ENCODE data around the gene KCNAB1. TPM values are rescaled to one million over a fixed set of nuclear protein-coding genes. Genes with fewer than 3 reads are reported as not detected.

KCNAB1 gene
- total and polyA plus RNA-seq, 10 of the 15 experiments (the other 5 are each of a cell fraction or from before 2014, with no cell fraction given): 0.11 to 0.69 (median 0.43) TPM; not detected in 6

DNA sequence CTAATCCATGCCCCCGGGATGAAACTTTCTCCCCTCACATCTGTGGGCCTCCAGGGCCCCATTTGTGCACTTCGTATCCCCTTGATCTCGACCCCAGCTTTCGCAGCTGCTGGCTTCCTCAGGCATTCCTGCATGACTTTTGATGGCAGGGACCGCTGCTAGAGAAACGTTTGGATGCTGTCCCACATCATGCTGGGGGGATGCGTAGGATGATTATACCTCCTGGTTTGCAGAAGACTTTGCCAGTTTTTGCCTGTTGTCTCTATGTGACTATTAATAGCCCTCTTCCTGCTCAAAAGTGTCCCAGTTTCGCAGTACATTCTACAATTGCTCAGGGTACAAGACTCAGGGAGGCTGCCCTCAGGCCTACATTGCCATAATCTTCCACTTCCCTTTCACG is 10.4 kb upstream of the KCNAB1 start:
- ATAC-seq (no peak), DNase-seq (ENCODE audit: low read depth, low spot score) (no peak), FAIRE-seq (no peak)
- SMC1A ChIA-PET (ENCODE audit: uncharacterized antibody, unreplicated experiment): no interaction called here
- Histone ChIP-seq H3K27me3 (replicated peaks in 1 of 2; ENCODE audit: control insufficient read depth in 2 of 2, insufficient read depth in 2 of 2, low read length in 1 of 2) (no peaks in the 10 kb centered on the region), H3K9ac (ENCODE audit: control insufficient read depth, insufficient read depth, low read length) (no peak overlapping the region), H3K36me3 (ENCODE audit: control insufficient read depth in 2 of 2, insufficient read depth in 2 of 2, low read length in 1 of 2) (no peaks in the 10 kb centered on the region), H3K9me3 (replicated peaks; ENCODE audit: control insufficient read depth, insufficient read depth, low read length) (no peaks in the 10 kb centered on the region), H2AFZ (ENCODE audit: control insufficient read depth, low read depth, low read length) (no peak overlapping the region), H3K79me2 (ENCODE audit: control insufficient read depth, insufficient read depth, low read length) (no peaks in the 10 kb centered on the region), H3K4me2 (ENCODE audit: control insufficient read depth, insufficient read depth) (no peak overlapping the region), H3K4me1 (ENCODE audit: control insufficient read depth, insufficient read depth, low read length) (no peaks in the 10 kb centered on the region), H4K20me1 (ENCODE audit: control insufficient read depth, insufficient read depth) (no peaks in the 10 kb centered on the region), H3K27ac (ENCODE audit: control insufficient read depth, insufficient read depth) (no peak overlapping the region), H3K4me3 (no peak overlapping the region)
- CTCF ChIA-PET: interaction anchor here (1.2 kb wide), 1 partner anchor 43 kb away, joined by 3 read pairs; no protein-coding TSS in a partner anchor
- BruUV-seq (replicated peaks): no TSS peak
- WGBS (ENCODE audit: insufficient coverage, insufficient replicate concordance, low lambda C conversion rate, missing lambda C conversion rate): 39% methylated on average over 9 of the region's 9 CpGs
- RAD21 ChIA-PET (ENCODE audit: unreplicated experiment): no interaction called here
- in situ Hi-C loops (cut with MboI) (no loop called here), intact Hi-C loops (cut with micrococcal nuclease; ENCODE audit: unreplicated experiment) (no loop called here)
- TF ChIP-seq KLF5 (IDR thresholded peaks at IDR 0.05; ENCODE audit: partially characterized antibody): no peak
- no peak for TF ChIP-seq ZBED1 (IDR thresholded peaks at IDR 0.05; ENCODE audit: borderline replicate concordance)
- TF ChIP-seq, protein P1, sequence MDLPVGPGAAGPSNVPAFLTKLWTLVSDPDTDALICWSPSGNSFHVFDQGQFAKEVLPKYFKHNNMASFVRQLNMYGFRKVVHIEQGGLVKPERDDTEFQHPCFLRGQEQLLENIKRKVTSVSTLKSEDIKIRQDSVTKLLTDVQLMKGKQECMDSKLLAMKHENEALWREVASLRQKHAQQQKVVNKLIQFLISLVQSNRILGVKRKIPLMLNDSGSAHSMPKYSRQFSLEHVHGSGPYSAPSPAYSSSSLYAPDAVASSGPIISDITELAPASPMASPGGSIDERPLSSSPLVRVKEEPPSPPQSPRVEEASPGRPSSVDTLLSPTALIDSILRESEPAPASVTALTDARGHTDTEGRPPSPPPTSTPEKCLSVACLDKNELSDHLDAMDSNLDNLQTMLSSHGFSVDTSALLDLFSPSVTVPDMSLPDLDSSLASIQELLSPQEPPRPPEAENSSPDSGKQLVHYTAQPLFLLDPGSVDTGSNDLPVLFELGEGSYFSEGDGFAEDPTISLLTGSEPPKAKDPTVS (IDR thresholded peaks at IDR 0.05; ENCODE audit: low read depth, low read length): no peak
- TF ChIP-seq NBN (IDR thresholded peaks at IDR 0.05): no peak
- no peak for TF ChIP-seq RUNX3 (IDR thresholded peaks at IDR 0.05; ENCODE audit: low read length)
- TF ChIP-seq TCF12 (IDR thresholded peaks at IDR 0.05; ENCODE audit: low read depth, low read length): no peak
- TF ChIP-seq, protein P2, sequence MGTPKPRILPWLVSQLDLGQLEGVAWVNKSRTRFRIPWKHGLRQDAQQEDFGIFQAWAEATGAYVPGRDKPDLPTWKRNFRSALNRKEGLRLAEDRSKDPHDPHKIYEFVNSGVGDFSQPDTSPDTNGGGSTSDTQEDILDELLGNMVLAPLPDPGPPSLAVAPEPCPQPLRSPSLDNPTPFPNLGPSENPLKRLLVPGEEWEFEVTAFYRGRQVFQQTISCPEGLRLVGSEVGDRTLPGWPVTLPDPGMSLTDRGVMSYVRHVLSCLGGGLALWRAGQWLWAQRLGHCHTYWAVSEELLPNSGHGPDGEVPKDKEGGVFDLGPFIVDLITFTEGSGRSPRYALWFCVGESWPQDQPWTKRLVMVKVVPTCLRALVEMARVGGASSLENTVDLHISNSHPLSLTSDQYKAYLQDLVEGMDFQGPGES (IDR thresholded peaks at IDR 0.05): no peak
- TF ChIP-seq NFYB (IDR thresholded peaks at IDR 0.05; ENCODE audit: insufficient read depth, low read depth, low read length): no peak
- no peak for TF ChIP-seq WRNIP1 (IDR thresholded peaks at IDR 0.05; ENCODE audit: borderline replicate concordance, low read depth, low read length)
- TF ChIP-seq EP300 (IDR thresholded peaks at IDR 0.05; ENCODE audit: borderline replicate concordance in 1 of 2, control insufficient read depth in 1 of 2, low read depth in 2 of 2, low read length in 2 of 2): no peak
- TF ChIP-seq TCF3 (IDR thresholded peaks at IDR 0.05; ENCODE audit: borderline replicate concordance, insufficient read depth, low read depth, low read length): no peak
- TF ChIP-seq ZNF24 (IDR thresholded peaks at IDR 0.05): no peak
- TF ChIP-seq, protein P3, sequence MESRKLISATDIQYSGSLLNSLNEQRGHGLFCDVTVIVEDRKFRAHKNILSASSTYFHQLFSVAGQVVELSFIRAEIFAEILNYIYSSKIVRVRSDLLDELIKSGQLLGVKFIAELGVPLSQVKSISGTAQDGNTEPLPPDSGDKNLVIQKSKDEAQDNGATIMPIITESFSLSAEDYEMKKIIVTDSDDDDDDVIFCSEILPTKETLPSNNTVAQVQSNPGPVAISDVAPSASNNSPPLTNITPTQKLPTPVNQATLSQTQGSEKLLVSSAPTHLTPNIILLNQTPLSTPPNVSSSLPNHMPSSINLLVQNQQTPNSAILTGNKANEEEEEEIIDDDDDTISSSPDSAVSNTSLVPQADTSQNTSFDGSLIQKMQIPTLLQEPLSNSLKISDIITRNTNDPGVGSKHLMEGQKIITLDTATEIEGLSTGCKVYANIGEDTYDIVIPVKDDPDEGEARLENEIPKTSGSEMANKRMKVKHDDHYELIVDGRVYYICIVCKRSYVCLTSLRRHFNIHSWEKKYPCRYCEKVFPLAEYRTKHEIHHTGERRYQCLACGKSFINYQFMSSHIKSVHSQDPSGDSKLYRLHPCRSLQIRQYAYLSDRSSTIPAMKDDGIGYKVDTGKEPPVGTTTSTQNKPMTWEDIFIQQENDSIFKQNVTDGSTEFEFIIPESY (IDR thresholded peaks at IDR 0.05): no peak
- no peak for TF ChIP-seq ZNF622 (IDR thresholded peaks at IDR 0.05)
- TF ChIP-seq, protein P4, sequence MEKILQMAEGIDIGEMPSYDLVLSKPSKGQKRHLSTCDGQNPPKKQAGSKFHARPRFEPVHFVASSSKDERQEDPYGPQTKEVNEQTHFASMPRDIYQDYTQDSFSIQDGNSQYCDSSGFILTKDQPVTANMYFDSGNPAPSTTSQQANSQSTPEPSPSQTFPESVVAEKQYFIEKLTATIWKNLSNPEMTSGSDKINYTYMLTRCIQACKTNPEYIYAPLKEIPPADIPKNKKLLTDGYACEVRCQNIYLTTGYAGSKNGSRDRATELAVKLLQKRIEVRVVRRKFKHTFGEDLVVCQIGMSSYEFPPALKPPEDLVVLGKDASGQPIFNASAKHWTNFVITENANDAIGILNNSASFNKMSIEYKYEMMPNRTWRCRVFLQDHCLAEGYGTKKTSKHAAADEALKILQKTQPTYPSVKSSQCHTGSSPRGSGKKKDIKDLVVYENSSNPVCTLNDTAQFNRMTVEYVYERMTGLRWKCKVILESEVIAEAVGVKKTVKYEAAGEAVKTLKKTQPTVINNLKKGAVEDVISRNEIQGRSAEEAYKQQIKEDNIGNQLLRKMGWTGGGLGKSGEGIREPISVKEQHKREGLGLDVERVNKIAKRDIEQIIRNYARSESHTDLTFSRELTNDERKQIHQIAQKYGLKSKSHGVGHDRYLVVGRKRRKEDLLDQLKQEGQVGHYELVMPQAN (conservative IDR thresholded peaks at IDR 0.05): no peak
- TF ChIP-seq FOS (IDR thresholded peaks at IDR 0.05; ENCODE audit: borderline replicate concordance, extremely low read depth, insufficient read length): no peak
- TF ChIP-seq SREBF1 (IDR thresholded peaks at IDR 0.05; ENCODE audit: low read length): no peak
- POLR2A ChIA-PET: no interaction called here
